Measurements from ENCODE around the gene CTNS.

DNA sequence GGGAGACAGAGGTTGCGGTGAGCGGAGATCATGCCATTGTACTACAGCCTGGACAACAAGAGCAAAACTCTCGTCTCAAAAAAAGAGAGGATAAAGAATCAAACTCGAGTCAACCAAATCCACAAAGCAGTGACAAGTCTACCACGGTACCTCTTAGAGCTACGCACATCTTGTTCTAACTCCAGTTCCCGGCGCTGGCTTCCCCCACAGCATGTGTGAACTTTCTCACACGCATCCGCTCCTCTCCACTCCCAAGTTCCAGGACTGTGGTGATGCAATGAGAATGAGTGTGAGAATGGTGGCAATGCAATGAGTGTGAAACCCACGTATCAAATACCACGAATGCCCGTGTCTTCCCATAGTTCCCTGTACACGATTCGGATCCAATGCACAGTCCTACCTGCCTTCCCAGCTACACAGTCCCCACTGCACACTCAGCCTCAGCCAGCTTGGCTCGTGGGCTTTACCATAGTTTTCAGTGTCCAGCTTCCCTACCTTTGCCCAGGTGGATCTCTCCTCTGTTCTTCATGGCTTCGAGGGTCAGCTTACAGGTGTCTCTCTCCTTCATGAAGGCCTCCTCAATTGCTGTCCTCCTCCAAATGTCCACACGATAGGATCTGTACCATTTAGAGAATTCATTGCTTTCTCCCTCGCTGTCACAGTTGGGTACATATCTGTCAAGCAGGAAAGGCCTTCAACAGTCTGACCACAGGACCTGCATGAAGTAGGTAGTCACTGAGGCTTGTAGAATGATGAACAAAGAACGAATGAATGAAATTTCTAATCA lies 68.6 kb downstream of the CTNS start:
- TF ChIP-seq, protein P1, sequence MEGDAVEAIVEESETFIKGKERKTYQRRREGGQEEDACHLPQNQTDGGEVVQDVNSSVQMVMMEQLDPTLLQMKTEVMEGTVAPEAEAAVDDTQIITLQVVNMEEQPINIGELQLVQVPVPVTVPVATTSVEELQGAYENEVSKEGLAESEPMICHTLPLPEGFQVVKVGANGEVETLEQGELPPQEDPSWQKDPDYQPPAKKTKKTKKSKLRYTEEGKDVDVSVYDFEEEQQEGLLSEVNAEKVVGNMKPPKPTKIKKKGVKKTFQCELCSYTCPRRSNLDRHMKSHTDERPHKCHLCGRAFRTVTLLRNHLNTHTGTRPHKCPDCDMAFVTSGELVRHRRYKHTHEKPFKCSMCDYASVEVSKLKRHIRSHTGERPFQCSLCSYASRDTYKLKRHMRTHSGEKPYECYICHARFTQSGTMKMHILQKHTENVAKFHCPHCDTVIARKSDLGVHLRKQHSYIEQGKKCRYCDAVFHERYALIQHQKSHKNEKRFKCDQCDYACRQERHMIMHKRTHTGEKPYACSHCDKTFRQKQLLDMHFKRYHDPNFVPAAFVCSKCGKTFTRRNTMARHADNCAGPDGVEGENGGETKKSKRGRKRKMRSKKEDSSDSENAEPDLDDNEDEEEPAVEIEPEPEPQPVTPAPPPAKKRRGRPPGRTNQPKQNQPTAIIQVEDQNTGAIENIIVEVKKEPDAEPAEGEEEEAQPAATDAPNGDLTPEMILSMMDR (conservative IDR thresholded peaks at IDR 0.05 in 1 of 2, IDR thresholded peaks at IDR 0.05 in 1 of 2; ENCODE audit: extremely low read depth in 1 of 2, insufficient read depth in 1 of 2, low read depth in 1 of 2, low read length in 2 of 2), result no peak
- no peak for TF ChIP-seq EZH2 (IDR thresholded peaks at IDR 0.05; ENCODE audit: borderline replicate concordance, low read length)
